HG02885 (cell line): ENCODE measurements around the gene SLC11A2.

Experiments
- ATAC-seq: cut with Tn5 transposase; IDR thresholded peaks from one replicate; pipeline ENCODE4 v1.9.1; 2021; ENCODE audit warnings: mild to moderate bottlenecking; ENCODE audit not compliant: unreplicated experiment, poor library complexity

SLC11A2 gene

DNA sequence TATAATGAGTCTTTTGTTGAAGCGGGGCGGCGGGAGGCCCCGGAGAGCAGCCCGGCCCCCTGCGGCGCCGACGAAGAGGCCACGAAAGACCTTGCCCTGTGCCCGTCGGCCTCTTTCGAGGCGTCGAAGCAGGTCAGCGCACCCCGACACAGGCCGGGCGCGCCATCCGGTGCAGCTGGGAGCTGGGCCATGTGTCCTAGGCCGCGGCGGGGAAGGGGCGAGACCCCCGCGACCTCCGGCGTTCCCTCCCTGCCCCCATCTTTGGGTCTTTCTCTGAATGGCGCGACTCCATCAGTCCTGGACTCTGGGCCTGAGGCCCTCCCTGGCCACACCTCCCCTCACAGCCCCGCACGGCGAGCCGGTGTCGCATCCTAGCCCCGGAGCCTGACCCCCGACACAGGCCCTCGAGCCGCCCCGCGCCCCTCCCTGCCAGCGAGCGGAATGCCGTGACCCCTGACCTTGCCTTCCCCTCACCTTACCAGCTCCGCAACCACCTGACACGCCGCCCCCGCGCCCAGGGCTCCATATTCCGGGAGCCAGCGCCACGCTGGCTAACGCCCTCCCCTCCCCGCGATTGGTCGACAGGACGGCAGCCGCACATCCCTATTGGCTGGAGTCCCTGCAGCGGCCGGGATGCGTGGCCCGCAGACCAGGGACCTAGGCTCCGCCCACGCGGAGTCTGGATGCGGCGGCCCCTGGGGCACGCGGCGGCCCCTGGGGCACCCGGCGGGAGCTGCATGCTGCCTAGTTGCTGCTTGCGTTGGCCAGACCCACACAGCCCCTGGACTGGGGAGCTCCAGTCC, at the start of gene SLC11A2:
TSS of gene SLC11A2 (minus strand) at position 549 of the 803 bp plus-strand sequence. CDS start 15,656 bp downstream, outside the sequence.
- ATAC-seq = peak; percentile 90

DNA sequence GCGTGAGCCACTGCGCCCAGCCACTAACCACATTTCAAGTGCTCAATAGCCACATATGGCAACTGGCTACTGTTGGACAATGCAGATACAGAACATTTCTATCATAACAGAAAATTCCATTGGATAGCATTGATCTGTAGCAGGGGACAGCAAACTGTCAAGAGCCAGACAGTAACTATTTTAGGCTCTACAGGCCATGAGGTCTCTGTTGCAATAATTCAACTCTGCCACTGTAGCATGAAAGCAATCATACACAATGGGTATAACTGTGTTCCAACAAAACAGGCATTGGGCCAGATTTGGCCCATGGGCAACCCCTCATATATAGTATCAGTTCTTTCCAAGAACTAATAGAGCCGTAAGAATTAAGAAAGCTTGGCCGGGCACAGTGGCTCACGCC, 49.2 kb upstream of the SLC11A2 start:
- no peak for ATAC-seq

DNA sequence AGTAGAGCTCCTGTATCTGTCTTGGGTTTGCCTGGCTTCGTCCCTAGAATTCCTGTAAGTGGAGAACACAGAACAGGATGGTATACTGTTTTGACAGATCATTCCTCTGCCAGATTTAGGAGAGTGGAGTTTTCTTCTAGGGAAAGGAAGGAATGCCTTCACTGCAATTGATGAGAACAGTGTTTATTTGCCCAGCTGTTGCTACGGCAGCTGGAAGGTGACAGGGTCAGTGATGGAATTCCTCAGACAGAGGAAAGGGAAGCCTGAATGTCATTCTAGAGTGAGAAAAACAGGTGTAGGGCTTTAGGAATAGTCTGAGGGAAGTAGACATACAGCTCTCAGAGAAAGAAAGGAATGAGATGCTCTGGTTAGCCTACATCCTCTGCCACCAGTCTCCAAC, 45.5 kb upstream of the SLC11A2 start:
- ATAC-seq = no peak

DNA sequence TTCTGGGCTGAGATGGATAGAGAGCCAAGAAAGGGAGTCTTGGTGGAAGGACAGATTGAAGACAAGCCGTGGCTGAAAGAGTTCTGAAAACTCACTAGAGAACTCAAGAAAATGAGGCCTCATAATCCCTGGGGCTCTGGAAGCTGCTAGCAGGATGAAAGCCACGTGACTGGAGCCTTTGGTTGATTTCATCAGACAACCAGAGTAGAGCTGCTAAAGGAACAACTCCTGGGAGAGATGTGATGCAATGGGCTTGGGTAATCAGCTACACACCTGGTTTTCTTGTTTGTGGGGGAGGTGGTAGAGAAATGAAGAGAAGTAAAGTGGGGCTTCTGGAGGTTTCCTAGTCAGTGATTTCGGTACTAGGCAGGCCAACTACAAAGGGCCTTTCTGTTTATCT, 43.8 kb upstream of the SLC11A2 start:
- no peak for ATAC-seq

DNA sequence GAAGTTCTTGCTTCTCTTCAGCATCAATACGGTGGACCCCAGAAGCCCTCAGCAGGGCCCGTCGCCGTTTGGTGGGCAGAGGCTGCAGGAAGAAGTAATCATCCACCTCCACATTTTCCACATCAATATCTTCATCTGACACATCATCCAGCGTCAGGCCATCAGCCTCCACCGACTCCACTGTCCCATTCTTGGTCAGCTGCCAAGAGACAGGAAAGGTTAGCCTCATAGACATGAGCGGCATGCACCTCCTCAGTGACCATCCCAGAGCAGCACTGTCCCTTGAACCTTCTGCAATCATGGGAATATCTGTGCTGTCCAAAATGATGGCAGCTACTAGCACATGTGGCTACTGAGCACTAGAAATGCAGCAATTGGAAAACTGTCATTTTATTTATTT, 41.6 kb upstream of the SLC11A2 start:
- no peak for ATAC-seq

DNA sequence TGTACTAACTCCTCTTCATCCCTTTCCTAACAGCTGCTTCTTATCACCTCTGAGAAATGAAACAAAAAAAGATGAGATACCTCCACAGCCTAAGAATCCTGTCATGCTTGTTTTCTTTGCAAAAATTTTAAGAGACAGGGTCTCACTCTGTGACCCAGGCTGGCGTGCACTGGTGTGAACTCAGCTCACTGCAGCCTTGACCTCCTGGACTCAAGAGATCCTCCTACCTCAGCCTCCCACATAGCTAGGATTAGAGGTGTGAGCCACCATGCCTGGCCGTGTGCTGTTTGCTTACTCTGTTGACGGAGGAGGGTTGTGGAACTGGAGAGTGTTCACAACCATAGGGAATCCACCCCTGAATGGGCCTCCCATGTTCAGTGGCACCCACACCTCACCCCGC, 41.0 kb upstream of the SLC11A2 start:
- ATAC-seq = no peak

DNA sequence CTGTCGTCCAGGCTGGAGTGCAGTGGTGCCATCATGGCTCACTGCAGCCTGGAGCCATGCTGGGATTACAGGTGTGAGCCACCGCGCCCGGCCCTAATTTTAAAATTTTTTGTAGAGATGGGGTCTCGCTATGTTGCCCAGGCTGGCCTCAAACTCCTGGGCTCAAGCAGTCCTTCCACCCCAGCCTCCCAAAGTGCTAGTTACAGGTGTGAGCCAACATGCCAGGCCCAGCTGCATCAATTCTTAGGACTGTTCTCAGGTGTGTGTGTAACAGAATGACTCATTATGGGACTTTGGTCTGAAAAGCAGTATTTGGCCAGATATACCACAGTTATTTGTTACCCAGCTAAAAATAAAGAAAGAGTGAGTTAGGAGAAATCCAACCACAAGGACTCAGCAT, 39.3 kb upstream of the SLC11A2 start:
- no peak for ATAC-seq

DNA sequence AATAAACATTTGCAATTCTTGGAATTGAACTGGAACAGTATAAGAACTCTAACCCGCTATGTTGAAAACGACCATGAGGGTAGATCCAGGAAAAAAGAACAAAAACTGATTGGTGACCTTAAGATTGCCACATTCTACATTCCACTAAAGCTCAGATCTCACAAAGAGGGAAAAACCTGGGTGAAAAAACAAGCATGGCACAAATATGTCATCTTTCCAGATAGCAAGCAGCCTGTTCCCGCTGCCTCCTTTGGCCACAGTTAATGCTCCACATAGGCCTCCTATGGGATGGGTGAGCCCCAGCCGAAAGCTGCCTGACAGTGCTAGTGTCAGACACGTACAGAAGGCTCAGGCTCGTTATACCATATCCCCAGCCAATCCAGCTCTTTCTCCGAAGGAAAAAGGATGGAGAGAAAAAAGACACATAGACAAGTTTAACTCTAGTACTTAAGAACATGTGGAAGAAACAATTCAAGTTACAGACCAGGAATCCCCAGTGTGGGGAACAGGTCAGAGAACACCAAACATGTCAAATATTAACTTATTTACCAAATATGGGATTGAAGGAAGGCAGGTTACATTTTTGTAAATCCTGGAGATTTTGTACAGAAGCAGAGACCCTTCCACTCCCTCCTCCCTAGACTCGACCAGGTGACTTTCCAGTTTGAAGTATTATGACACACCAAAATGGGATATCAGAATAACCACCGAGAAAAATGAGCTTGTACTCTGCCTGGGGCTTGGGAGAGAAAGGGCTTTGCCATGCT, 36.6 kb upstream of the SLC11A2 start:
- no peak for ATAC-seq

DNA sequence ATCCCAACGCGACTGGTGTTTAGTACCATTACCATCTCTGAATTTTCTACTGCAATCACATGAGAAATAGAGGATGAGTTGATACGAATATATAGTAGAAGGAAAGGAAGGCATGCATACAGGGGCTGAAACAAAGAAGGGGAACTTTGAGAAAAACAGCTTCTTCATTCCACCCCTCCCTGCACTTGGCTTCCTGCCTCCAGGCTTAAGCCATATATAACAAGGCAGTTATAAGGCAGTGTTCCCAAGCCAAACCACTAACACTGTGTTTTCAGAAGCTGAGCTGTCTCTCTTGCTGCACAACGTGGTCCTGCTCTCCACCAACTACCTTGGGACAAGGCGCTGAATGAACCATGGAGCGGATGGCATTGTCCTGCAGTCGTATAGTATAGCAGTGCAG, 32.9 kb upstream of the SLC11A2 start:
- no peak for ATAC-seq

DNA sequence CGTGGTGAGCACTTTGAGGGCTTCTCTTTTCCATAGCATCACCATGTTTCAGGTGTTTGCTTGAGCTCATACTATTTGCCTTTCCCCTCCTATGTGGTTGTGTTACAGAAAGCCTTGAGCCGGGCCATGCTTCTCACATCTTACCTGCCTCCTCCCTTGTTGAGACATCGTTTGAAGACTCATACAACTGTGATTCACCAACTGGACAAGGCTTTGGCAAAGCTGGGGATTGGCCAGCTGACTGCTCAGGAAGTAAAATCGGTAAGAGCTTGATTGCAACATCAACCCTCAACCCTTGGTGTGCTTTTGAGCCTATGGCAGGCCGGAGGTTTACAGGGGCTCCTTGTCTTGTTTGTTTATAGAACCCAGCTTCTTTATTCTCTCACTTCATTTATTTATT, 30.1 kb upstream of the SLC11A2 start:
- no peak for ATAC-seq

DNA sequence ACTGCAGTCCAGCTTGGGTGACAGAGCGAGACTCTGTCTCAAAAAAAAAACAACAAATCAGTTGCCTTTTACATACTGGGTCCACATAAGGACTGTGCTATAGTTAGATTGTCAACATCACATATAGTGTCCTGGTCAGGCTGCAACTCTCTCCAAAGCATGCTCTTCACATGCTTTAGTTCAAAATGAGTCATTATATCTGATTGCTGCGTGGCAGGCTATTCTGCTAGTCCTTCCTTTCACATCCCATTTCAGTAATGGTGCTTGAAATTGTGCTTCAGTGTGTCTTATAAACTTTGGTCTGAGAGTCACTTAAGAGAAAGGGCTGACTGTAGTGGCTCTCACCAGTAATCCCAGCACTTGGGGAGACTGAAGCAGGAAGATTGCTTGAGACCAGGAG, 28.9 kb upstream of the SLC11A2 start:
- no peak for ATAC-seq

DNA sequence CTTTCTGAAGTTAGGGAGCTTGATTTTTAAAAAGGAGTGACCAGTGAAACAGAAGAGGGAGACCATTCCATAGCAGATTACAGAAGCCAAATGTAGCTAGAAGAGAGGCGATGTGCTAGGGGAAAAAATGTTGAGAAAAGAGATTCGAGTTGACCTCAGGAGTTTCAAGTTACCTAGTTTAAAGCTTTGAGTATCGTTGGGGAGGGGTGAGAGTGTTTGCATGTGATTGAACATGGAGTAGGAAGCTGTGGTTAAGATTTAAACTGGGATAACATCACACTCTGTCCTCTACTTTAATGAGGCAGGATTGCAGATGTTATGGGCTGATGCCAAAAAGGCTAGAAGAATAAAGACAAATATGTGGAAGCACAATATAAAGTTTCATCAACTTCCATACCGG, 25.6 kb upstream of the SLC11A2 start:
- no peak for ATAC-seq

DNA sequence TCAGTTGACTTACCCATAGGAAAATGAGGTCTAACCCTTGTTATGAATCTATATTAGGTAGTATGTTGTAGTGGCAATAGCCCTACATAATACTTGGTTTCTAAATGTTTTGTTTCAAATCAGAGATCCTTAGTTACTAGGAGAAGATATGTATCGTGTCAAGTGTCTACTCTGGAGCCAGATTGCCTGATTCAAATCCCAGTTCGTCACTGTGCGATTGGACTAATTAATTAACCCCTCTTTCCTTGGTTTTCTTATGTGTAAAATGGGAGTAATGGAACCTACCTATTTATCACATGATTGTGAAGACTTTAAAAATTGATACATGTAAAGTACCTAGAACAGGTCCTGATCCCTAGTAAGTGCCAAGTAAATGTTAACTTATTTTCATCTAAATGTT, 23.3 kb upstream of the SLC11A2 start:
- no peak for ATAC-seq

DNA sequence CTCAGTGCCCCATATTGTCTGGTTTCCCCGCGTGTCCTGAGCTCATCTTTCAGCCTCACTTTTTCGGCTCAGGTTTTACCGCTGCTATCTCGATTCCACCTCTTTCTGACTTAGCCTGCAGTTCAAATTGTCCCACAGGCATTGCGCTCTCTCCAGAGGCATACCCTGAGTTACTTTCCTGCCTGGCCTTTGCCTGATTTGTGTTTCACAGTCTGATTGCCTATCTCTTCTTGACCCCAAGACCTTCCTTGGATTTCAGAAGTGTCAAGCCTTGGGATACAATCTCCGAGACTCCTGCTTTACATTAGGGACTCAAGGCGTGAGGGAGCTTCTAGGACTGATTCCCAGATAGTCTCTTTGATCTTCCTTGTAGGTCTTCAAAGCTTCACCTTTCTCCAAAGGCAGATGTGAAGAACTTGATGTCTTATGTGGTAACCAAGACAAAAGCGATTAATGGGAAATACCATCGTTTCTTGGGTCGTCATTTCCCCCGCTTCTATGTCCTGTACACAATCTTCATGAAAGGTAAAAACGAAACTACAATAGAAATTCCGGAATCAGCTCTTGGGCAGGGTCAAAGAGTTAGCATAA, 22.6 kb upstream of the SLC11A2 start:
- no peak for ATAC-seq

DNA sequence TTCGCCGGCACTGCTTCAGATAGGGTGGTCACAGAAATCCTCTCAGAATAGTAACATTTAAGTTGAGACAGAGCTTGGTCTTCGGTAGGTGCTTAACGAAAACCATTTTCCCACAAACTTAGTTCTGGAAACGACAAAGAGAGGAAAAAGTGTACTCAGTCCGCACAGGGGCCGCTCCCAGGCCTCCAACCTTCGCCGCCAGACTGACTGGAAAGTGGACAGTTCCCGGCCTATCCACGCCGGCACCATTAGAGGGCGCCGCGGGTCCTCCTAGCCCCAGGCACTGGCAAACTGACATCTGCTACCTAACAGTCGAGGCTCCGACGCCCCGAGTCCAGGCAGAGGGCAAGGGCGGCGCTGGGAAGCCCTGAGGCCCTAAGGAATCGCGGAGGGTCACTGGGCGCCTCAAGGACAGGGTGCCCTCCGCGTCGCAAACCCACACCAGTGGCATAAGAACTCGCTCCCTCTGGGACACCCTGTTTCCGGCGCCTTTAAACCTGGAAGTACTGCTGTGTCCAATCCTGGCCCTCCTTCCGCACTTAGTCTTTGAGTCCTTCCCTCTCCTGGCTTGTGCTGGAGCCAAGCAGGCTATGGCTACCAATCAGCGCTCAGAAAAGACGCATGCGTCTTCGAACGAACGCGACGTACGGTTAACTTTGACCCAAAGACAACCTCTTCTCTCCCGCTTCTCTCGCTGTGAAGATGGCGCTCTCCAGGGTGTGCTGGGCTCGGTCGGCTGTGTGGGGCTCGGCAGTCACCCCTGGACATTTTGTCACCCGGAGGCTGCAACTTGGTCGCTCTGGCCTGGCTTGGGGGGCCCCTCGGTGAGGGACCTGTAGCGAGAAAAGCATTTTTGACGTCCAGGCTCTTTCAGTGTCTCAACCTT, 21.7 kb upstream of the SLC11A2 start, which contains the start of gene LETMD1:
TSS of gene LETMD1 (plus strand) at position 673 of the 886 bp plus-strand sequence. CDS start at position 703, 30 bp downstream.
- peak; percentile 96 for ATAC-seq

DNA sequence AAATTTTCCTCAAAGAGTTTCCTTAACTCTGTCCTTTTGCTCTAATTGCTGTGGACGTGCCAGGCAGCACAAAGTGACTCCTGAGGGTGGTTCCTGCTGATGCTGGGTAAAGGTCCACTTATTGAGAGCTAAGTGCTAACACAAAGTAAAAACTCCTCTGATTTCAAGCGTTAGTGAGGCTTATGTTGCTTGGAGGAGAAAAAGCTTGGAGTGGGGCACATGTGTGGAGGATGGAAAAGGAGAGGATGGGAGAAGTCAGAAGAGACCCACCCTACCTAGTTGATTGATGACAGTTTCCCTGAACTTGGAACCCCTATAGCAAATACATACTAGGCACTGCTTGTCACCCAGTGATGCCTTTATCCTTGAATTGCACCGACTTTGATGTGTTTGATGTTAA, 10.1 kb upstream of the SLC11A2 start:
- ATAC-seq = no peak

DNA sequence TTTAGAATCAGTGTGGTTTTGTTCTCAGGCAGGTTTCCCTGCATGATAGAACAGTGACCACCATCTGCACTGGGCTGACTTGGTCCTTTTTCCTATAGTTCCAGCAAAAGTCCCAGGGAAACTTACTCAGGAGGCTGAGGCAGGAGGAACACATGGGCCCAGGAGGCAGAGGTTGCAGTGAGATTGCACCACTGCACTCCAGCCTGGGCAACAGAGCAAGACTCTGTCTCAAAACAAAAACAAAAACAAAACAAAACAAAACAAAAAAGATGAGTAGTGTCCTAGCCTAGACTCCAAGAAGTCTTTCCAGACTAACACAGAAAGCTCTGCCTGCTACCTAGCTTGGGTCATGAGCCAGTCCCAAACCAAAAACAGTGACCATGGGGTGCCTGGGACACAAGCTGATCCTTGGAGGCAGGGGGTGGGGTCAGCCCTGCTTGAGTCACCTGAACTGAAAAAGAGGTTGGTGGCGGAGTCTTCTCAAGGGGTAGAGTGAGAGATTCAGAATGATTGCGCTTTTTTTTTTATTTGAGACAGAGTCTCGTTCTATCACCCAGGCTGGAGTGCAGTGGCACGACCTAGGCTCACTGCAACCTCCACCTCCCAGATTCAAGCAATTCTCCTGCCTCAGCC, 7.4 kb upstream of the SLC11A2 start:
- no peak for ATAC-seq

DNA sequence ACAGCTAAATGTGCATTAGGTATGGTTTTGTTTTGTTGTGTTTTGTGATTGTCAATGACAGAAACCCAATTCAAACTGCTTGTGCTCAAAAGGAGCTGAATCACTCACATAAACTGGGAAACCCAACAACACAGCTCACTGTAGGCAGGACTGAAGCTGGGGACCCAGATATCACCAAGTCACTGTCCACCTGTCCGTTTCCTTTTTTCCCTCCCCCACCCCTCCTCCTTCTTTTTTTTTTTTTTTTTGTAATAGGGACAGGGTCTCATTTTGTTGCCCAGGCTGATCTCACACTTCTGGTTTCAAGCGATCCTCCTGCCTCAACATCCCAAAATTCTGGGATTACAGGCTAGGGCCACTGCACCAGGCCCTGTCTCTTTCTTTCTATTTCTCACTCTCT, 6.9 kb upstream of the SLC11A2 start:
- ATAC-seq = no peak

DNA sequence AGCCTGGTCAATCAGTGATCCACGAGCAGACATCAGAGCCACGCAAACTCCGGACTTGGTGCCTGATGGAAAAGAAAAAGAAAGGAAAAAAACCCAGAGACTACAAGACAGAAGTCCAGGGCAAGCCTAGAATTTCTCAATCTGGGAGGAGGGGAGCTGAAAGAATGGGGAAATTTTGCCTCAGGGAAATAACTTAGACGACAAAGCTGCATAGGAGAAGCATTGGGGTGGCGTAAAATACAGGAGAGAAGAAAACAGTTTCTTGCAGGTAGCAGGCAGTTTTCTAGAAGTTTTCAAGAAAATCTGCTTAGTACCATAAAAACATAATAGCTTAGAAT, 2.6 kb upstream of the SLC11A2 start:
- no peak for ATAC-seq
